SK-N-SH (cell line): ENCODE measurements around the gene BEST3.

Source experiments
- CTCF ChIP-seq: fragments of 200-600 bp; sonication (generic); IDR thresholded peaks from 2 replicates; pipeline ENCODE4 v1.6.1; 2017; ENCODE audit warnings: antibody characterized with exemption, mild to moderate bottlenecking, moderate library complexity
- SMC3 ChIP-seq: IDR thresholded peaks from 2 replicates; pipeline ENCODE4 v1.6.1; 2012; ENCODE audit warnings: low read depth, low read length, improper control_type of control experiment

- TF ChIP-seq SMC3 = no peak
- TF ChIP-seq CTCF = no peak
These were observed 57.6 kb downstream of the BEST3 start for GRCh38 chr12:69641546-69641945.
